ENCODE data around the gene CNOT2.

Gene CNOT2

GRCh38 chr12:70379846-70380245 lies 136.6 kb downstream of the CNOT2 start:
- Histone ChIP-seq H3K27ac (ENCODE audit: low read depth, low read length) (no peak overlapping the region), H3K23ac (ENCODE audit: low read length) (no peak overlapping the region), H3K14ac (ENCODE audit: low read length) (no peak overlapping the region), H2BK5ac (ENCODE audit: low read depth, low read length, poor library complexity) (no peak overlapping the region), H3K9me3 (ENCODE audit: insufficient read depth, low read depth, low read length) (no peaks in the 10 kb centered on the region), H4K8ac (ENCODE audit: low read depth, low read length) (no peak overlapping the region), H3K79me2 (ENCODE audit: control insufficient read depth, insufficient read depth, low read length, poor library complexity) (no peaks in the 10 kb centered on the region), H3K4me2 (ENCODE audit: low read length) (no peak overlapping the region), H3K9ac (ENCODE audit: low read length) (no peak overlapping the region), H3K79me1 (ENCODE audit: low read length) (no peaks in the 10 kb centered on the region), H4K91ac (ENCODE audit: low read depth, low read length) (no peak overlapping the region), H2BK120ac (ENCODE audit: insufficient read depth, low read length, poor library complexity) (no peak overlapping the region), H3K4me1 (ENCODE audit: control insufficient read depth in 1 of 2, insufficient read depth in 2 of 2, low read length in 2 of 2) (no peaks in the 10 kb centered on the region), H3K36me3 (ENCODE audit: control insufficient read depth in 1 of 2, insufficient read depth in 2 of 2, low read length in 2 of 2) (no peaks in the 10 kb centered on the region), H3K4ac (ENCODE audit: low read depth, low read length) (no peak overlapping the region), H2AK5ac (ENCODE audit: low read length) (no peak overlapping the region), H2BK12ac (ENCODE audit: low read length) (no peak overlapping the region), H3K27me3 (ENCODE audit: insufficient read depth, low read length) (no peaks in the 10 kb centered on the region), H3K4me3 (ENCODE audit: low read depth, low read length) (no peak overlapping the region), H3K18ac (ENCODE audit: low read length) (no peak overlapping the region), H4K12ac (ENCODE audit: low read depth, low read length) (no peak overlapping the region), H2AFZ (ENCODE audit: insufficient read depth, low read length, poor library complexity) (no peak overlapping the region)
- no CpG with 5 or more reads among the region's 1 CpG for WGBS (ENCODE audit: extremely low coverage, insufficient coverage, insufficient read length)
- no peak for DNase-seq

GRCh38 chr12:70383484-70383883 lies 140.3 kb downstream of the CNOT2 start:
- Histone ChIP-seq H3K23ac (ENCODE audit: low read length) (no peak overlapping the region), H3K27ac (ENCODE audit: low read depth, low read length) (peak overlapping the region; percentile 43), H2AFZ (ENCODE audit: insufficient read depth, low read length, poor library complexity) (no peak overlapping the region), H4K8ac (ENCODE audit: low read depth, low read length) (no peak overlapping the region), H3K18ac (ENCODE audit: low read length) (no peak overlapping the region), H3K36me3 (ENCODE audit: control insufficient read depth in 1 of 2, insufficient read depth in 2 of 2, low read length in 2 of 2) (no peaks in the 10 kb centered on the region), H4K12ac (ENCODE audit: low read depth, low read length) (no peak overlapping the region), H3K79me1 (ENCODE audit: low read length) (no peaks in the 10 kb centered on the region), H3K9ac (ENCODE audit: low read length) (no peak overlapping the region), H2BK120ac (ENCODE audit: insufficient read depth, low read length, poor library complexity) (no peak overlapping the region), H2AK5ac (ENCODE audit: low read length) (no peak overlapping the region), H4K91ac (ENCODE audit: low read depth, low read length) (no peak overlapping the region), H3K27me3 (ENCODE audit: insufficient read depth, low read length) (no peaks in the 10 kb centered on the region), H3K4me2 (ENCODE audit: low read length) (no peak overlapping the region), H3K4me1 (ENCODE audit: control insufficient read depth in 1 of 2, insufficient read depth in 2 of 2, low read length in 2 of 2) (no peaks in the 10 kb centered on the region), H2BK5ac (ENCODE audit: low read depth, low read length, poor library complexity) (no peak overlapping the region), H3K4me3 (ENCODE audit: low read depth, low read length) (no peak overlapping the region), H2BK12ac (ENCODE audit: low read length) (no peak overlapping the region), H3K9me3 (ENCODE audit: insufficient read depth, low read depth, low read length) (no peaks in the 10 kb centered on the region), H3K79me2 (ENCODE audit: control insufficient read depth, insufficient read depth, low read length, poor library complexity) (no peaks in the 10 kb centered on the region), H3K4ac (ENCODE audit: low read depth, low read length) (no peak overlapping the region), H3K14ac (ENCODE audit: low read length) (no peak overlapping the region)
- peak; percentile 24 to 63 for DNase-seq
- WGBS (ENCODE audit: extremely low coverage, insufficient coverage, insufficient read length), result no CpG with 5 or more reads among the region's 4 CpGs

- Histone ChIP-seq H2BK5ac (ENCODE audit: low read depth, low read length, poor library complexity) (no peak overlapping the region), H3K4me3 (ENCODE audit: low read depth, low read length) (no peak overlapping the region), H2AFZ (ENCODE audit: insufficient read depth, low read length, poor library complexity) (no peak overlapping the region), H3K9ac (ENCODE audit: low read length) (no peak overlapping the region), H3K9me3 (ENCODE audit: insufficient read depth, low read depth, low read length) (no peaks in the 10 kb centered on the region), H3K27me3 (ENCODE audit: insufficient read depth, low read length) (no peaks in the 10 kb centered on the region), H2BK120ac (ENCODE audit: insufficient read depth, low read length, poor library complexity) (no peak overlapping the region), H3K4me2 (ENCODE audit: low read length) (no peak overlapping the region), H3K79me2 (ENCODE audit: control insufficient read depth, insufficient read depth, low read length, poor library complexity) (no peaks in the 10 kb centered on the region), H3K14ac (ENCODE audit: low read length) (no peak overlapping the region), H3K23ac (ENCODE audit: low read length) (no peak overlapping the region), H3K18ac (ENCODE audit: low read length) (no peak overlapping the region), H3K27ac (ENCODE audit: low read depth, low read length) (peak overlapping the region; percentile 43), H3K79me1 (ENCODE audit: low read length) (no peaks in the 10 kb centered on the region), H3K4me1 (ENCODE audit: control insufficient read depth in 1 of 2, insufficient read depth in 2 of 2, low read length in 2 of 2) (no peaks in the 10 kb centered on the region), H4K91ac (ENCODE audit: low read depth, low read length) (no peak overlapping the region), H4K12ac (ENCODE audit: low read depth, low read length) (no peak overlapping the region), H2BK12ac (ENCODE audit: low read length) (no peak overlapping the region), H2AK5ac (ENCODE audit: low read length) (no peak overlapping the region), H3K36me3 (ENCODE audit: control insufficient read depth in 1 of 2, insufficient read depth in 2 of 2, low read length in 2 of 2) (no peaks in the 10 kb centered on the region), H4K8ac (ENCODE audit: low read depth, low read length) (no peak overlapping the region), H3K4ac (ENCODE audit: low read depth, low read length) (no peak overlapping the region)
- WGBS (ENCODE audit: extremely low coverage, insufficient coverage, insufficient read length), result no CpG with 5 or more reads among the region's 3 CpGs
- DNase-seq, result no peak
These were observed 140.7 kb downstream of the CNOT2 start for GRCh38 chr12:70383886-70384285.

GRCh38 chr12:70386771-70387170 lies 143.5 kb downstream of the CNOT2 start:
- Histone ChIP-seq H3K27me3 (ENCODE audit: insufficient read depth, low read length) (no peaks in the 10 kb centered on the region), H4K8ac (ENCODE audit: low read depth, low read length) (no peak overlapping the region), H3K4me1 (ENCODE audit: control insufficient read depth in 1 of 2, insufficient read depth in 2 of 2, low read length in 2 of 2) (no peaks in the 10 kb centered on the region), H3K4ac (ENCODE audit: low read depth, low read length) (no peak overlapping the region), H3K79me2 (ENCODE audit: control insufficient read depth, insufficient read depth, low read length, poor library complexity) (no peaks in the 10 kb centered on the region), H4K91ac (ENCODE audit: low read depth, low read length) (no peak overlapping the region), H2AK5ac (ENCODE audit: low read length) (no peak overlapping the region), H2BK12ac (ENCODE audit: low read length) (no peak overlapping the region), H3K9me3 (ENCODE audit: insufficient read depth, low read depth, low read length) (no peaks in the 10 kb centered on the region), H3K4me2 (ENCODE audit: low read length) (no peak overlapping the region), H3K79me1 (ENCODE audit: low read length) (no peaks in the 10 kb centered on the region), H3K14ac (ENCODE audit: low read length) (no peak overlapping the region), H3K9ac (ENCODE audit: low read length) (no peak overlapping the region), H3K18ac (ENCODE audit: low read length) (no peak overlapping the region), H2BK5ac (ENCODE audit: low read depth, low read length, poor library complexity) (no peak overlapping the region), H2AFZ (ENCODE audit: insufficient read depth, low read length, poor library complexity) (no peak overlapping the region), H2BK120ac (ENCODE audit: insufficient read depth, low read length, poor library complexity) (no peak overlapping the region), H4K12ac (ENCODE audit: low read depth, low read length) (no peak overlapping the region), H3K4me3 (ENCODE audit: low read depth, low read length) (no peak overlapping the region), H3K27ac (ENCODE audit: low read depth, low read length) (no peak overlapping the region), H3K23ac (ENCODE audit: low read length) (no peak overlapping the region), H3K36me3 (ENCODE audit: control insufficient read depth in 1 of 2, insufficient read depth in 2 of 2, low read length in 2 of 2) (no peaks in the 10 kb centered on the region)
- no CpG with 5 or more reads among the region's 1 CpG for WGBS (ENCODE audit: extremely low coverage, insufficient coverage, insufficient read length)
- DNase-seq, result peak; percentile 13 to 69
